LNCaP clone FGC (cell line): ENCODE results near the gene PLPP1.

ENCODE experiments used
- DNase-seq: peaks from one replicate; pipeline ENCODE4 v3.0.0-alpha.2; 2011; ENCODE audit warnings: low read depth
- H3K4me3 ChIP-seq: 2 replicates; pipeline ENCODE4 v1.5.1; 2011; ENCODE audit warnings: mild to moderate bottlenecking, low read depth, low read length, control low read depth
- TF ChIP-seq, protein P1 (sequence below): IDR thresholded peaks from 2 replicates; pipeline ENCODE4 v1.5.1; 2012; ENCODE audit warnings: mild to moderate bottlenecking; ENCODE audit not compliant: control insufficient read depth, insufficient read depth; ENCODE audit errors: extremely low read depth

PLPP1 gene

DNA sequence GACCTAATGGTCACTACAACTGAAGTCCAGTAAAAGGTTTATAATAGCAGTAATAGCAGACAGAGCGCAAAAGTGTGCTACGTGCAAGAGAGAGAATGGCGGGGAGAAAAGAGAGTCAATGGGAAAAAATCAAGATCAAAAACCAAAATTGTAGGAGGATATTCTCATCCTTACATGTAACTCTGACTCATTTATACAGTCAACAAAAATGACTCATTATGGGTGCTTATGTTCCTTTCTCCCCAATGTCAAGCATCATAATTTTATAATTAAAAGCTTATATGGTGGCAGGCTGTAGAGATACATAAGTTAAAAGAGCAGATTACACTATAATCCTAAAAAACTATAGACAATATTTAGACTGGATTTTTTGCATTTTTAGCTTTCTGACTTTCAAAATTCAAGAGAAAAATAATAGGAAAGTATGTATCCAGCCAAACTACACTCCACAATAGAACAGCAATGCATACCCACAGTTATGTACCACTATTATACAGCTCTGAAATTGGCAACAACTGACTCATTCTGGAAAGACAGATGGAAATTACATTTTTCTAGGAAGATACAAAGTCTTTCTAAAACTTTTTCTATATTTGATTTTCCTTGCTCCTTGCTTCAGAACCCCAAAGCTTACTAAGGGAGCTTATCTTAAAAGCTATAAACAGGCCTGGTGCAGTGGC lies 78.4 kb downstream of the PLPP1 start:
- TF ChIP-seq, protein P1, sequence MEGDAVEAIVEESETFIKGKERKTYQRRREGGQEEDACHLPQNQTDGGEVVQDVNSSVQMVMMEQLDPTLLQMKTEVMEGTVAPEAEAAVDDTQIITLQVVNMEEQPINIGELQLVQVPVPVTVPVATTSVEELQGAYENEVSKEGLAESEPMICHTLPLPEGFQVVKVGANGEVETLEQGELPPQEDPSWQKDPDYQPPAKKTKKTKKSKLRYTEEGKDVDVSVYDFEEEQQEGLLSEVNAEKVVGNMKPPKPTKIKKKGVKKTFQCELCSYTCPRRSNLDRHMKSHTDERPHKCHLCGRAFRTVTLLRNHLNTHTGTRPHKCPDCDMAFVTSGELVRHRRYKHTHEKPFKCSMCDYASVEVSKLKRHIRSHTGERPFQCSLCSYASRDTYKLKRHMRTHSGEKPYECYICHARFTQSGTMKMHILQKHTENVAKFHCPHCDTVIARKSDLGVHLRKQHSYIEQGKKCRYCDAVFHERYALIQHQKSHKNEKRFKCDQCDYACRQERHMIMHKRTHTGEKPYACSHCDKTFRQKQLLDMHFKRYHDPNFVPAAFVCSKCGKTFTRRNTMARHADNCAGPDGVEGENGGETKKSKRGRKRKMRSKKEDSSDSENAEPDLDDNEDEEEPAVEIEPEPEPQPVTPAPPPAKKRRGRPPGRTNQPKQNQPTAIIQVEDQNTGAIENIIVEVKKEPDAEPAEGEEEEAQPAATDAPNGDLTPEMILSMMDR, result no peak
- H3K4me3 ChIP-seq, result no peak overlapping the region
- DNase-seq, result no peak

DNA sequence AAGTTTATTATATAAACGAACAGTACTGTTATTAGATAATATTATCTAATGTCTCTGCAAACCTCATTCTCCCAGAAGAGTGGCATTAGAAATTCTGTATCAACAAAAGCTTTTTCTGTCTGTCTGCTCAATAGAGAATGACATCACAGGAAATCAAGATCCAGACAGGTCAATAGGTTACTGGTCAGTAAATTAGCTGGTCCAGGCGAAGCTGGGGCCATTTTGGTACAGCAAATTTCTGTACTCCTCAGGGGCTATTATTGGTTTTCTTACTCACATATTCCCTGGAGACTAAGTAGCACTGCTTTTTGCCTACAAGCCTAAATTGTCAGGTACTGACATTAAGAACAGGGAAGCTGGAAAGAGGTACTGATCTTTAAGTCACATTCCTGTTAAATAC lies 80.5 kb downstream of the PLPP1 start:
- no peak overlapping the region for H3K4me3 ChIP-seq
- TF ChIP-seq, protein P1, result no peak
- DNase-seq, result no peak

DNA sequence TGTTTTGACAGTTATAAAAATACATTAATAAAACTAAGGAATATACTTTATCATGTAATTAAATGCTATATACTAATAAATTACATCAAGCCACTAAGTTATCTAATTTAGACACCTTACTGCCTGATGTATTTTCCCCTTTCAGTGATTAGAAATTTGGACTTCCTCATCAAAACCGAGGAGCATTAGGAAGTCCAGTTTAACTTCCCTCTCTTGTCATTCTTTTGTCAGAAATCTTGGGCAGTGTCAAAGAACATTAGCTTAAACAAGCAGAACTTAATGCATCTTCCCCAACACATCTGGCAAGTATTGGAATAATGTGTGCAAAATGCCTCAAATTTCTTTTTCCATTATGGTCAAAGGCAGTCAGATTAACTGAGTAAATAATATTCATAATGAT lies 81.6 kb downstream of the PLPP1 start:
- no peak for DNase-seq
- TF ChIP-seq, protein P1, result no peak
- no peak overlapping the region for H3K4me3 ChIP-seq

DNA sequence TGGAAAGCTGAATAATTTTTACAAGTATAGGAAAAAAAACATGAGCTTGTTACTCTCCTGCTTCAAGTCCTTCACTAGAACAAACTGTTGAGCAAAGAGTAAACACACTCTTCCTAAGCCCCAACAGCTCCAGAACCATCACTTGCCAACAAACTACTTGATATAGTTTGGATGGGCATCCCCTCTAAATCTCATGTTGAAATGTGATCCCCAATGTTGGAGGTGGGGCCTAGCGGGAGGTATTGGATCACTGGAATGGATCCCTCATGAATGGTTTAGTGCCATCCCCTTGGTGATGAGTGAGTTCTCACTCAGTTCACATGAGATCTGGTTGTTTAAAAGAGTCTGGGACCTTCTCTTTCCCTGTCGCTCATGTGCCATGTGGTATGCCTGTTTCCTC lies 82.8 kb downstream of the PLPP1 start:
- H3K4me3 ChIP-seq, result no peak overlapping the region
- no peak for DNase-seq
- TF ChIP-seq, protein P1, result no peak

DNA sequence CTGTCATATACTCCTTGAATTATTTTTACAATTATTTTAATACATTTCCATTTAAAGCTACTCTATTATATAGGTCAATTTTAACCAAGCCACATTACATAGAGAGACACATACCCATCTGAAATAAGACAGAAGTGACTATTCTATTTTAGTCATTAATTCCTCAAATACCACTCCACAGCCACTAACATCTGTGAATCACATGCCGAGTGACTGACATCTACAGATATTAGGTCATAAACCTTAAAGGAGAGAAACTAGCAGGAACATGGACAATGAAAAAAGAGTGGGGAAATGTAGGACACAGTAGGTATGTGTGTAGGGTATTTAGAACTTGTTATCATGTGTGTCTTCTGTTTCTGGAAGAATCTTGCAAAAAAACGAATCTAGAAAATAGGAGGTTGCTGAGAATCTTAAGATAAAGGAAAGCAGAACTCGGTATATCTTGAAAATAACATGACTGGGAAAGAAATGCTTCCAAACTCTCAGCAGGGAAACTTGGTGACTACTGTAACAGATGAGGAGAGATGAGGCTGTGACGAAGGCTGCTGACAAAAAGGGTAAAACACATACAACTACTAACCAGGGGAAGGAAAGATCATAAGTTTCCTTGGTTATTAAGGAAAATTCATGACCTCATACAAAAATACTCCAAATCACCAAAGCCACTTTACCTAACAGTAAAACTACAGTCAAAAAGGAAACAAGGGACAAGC lies 84.6 kb downstream of the PLPP1 start:
- no peak for DNase-seq
- no peak overlapping the region for H3K4me3 ChIP-seq
- TF ChIP-seq, protein P1, result no peak

DNA sequence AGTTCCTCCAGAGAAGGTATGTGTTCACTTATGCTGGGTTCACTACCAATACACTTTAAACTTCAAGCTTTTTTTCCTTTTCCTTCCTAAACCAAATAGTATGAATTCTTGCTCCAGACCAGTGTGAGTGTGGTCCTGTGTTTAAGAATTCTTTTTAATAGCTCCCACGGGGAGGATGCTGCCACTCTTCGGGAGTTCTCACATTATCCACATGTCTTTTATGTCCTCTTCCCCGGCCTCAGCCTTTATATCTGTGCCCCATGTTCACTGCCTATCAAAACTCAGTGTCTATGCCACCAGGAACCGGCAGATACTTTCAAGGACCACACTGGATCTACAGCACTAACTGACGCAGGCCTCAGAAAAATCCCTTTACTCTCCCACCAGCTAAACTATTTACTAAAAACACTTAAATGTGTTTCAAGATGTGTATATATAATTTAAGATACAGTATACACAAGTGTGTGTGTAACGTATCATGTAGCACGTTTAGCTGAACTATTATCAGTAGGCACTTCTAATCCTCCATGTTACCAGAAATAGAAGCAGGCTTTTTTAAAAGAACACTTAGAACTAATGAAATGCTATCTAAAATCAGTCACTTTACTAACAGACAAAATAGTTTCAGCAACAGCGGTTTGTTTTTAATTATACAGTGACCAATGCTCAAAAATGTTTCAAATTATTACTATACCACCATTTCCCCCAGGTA lies 88.0 kb downstream of the PLPP1 start:
- TF ChIP-seq, protein P1, result no peak
- no peak overlapping the region for H3K4me3 ChIP-seq
- no peak for DNase-seq
